ENCODE measurements around the gene SLX4IP. TPM values are rescaled to one million over a fixed set of nuclear protein-coding genes. Genes with fewer than 3 reads are reported as not detected.

Gene SLX4IP
- total RNA-seq, 2 donors from 2014 or later = 4.7 to 5.8 TPM

DNA sequence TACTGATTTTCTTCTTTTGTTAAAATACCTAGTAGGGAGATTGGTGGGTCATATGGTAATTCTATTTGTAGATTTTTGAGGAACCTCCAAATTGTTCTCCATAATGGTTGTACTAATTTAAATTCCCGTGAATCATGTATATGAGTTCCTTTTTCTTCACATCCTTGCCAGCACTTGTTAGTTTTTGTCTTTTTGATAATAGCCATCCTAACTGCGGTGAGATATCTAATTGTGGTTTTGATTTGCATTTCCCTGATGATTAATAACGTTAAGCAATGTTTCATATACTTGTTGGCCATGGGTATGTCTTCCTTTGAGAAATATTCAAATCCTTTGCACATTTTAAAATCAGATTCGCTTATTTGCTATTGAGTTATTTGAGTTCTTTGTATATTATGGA is 127.8 kb downstream of the SLX4IP start:
- no peak overlapping the region for H3K4me3 ChIP-seq
- no peak for DNase-seq (ENCODE audit: low spot score)
- no peak overlapping the region for H3K27ac ChIP-seq
- TF ChIP-seq CTCF (IDR thresholded peaks at IDR 0.05) = no peak
- no peaks in the 10 kb centered on the region for H3K27me3 ChIP-seq (replicated peaks; ENCODE audit: insufficient read depth)
- no peaks in the 10 kb centered on the region for H3K36me3 ChIP-seq
- ATAC-seq (ENCODE audit: insufficient number of reproducible peaks, low FRiP score, low read depth) = no peak
- H3K9me3 ChIP-seq = no peaks in the 10 kb centered on the region
- H3K4me1 ChIP-seq (ENCODE audit: control insufficient read depth in 1 of 2, low read depth in 2 of 2) = peaks cover 4 to 46% of the 10 kb centered on the region in 2 donors

GRCh38 chr20:10563935-10564492 is 128.9 kb downstream of the SLX4IP start:
- no peak for DNase-seq (ENCODE audit: low spot score)
- no peaks in the 10 kb centered on the region for H3K36me3 ChIP-seq
- no peak overlapping the region for H3K4me3 ChIP-seq
- no peaks in the 10 kb centered on the region for H3K27me3 ChIP-seq (replicated peaks; ENCODE audit: insufficient read depth)
- no peak for TF ChIP-seq CTCF (IDR thresholded peaks at IDR 0.05)
- H3K9me3 ChIP-seq = no peaks in the 10 kb centered on the region
- peaks cover 0 to 35% of the 10 kb centered on the region in 2 donors for H3K4me1 ChIP-seq (ENCODE audit: control insufficient read depth in 1 of 2, low read depth in 2 of 2)
- H3K27ac ChIP-seq = peak overlapping the region in 1 of 2 donors; percentile 81
- no peak for ATAC-seq (ENCODE audit: insufficient number of reproducible peaks, low FRiP score, low read depth)

DNA sequence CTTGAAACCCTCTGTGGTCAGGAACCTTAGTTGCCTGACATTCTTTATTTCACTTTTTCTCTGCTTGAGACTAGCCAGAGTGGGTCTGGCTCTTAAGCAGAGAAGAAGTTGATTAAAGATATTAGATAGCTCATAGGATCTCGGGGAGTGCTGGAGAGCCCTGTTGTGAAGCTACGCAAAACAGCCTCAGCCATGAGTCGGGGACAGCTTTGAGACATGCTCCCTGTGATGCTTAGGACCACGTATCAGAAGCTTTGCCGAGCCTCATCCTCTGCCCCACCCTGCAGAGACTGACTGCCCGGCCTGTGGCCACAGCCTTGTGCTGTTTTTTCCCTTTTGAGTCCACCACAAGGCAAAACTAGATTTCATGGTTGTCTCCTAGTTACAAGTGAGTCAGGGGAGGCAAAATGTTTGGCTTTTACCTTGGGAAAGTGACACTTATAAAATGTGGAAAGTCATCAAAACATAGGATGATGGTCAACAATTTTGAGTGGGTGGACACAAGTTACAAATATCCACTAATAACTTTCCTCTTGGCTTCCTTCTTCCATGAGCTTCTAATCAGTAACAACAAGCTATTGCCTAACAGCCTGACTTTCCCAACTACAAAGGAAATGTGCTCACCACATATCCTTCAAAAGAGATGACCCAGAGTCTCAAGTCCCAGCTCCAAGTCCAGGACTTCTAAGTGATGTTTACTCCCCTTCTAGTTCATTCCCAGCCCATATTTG is 130.3 kb downstream of the SLX4IP start:
- Histone ChIP-seq H3K27ac (peak overlapping the region; percentile 76 to 81), H3K4me3 (no peak overlapping the region), H3K9me3 (no peaks in the 10 kb centered on the region), H3K27me3 (replicated peaks; ENCODE audit: insufficient read depth) (no peaks in the 10 kb centered on the region), H3K4me1 (ENCODE audit: control insufficient read depth in 1 of 2, low read depth in 2 of 2) (peaks cover 0 to 21% of the 10 kb centered on the region in 2 donors), H3K36me3 (no peaks in the 10 kb centered on the region)
- DNase-seq (ENCODE audit: low spot score) = no peak
- no peak for TF ChIP-seq CTCF (IDR thresholded peaks at IDR 0.05)
- ATAC-seq (ENCODE audit: insufficient number of reproducible peaks, low FRiP score, low read depth) = peak; percentile 45

- Histone ChIP-seq H3K9me3 (no peaks in the 10 kb centered on the region), H3K27me3 (replicated peaks; ENCODE audit: insufficient read depth) (no peaks in the 10 kb centered on the region), H3K36me3 (no peaks in the 10 kb centered on the region), H3K27ac (peak overlapping the region; percentile 14 to 81), H3K4me1 (ENCODE audit: control insufficient read depth in 1 of 2, low read depth in 2 of 2) (peaks cover 0 to 16% of the 10 kb centered on the region in 2 donors), H3K4me3 (no peak overlapping the region)
- DNase-seq (ENCODE audit: low spot score) (no peak), ATAC-seq (ENCODE audit: insufficient number of reproducible peaks, low FRiP score, low read depth) (no peak)
- TF ChIP-seq CTCF (IDR thresholded peaks at IDR 0.05) = no peak
Observed at GRCh38 chr20:10565922-10566897, 131.1 kb downstream of the SLX4IP start.

GRCh38 chr20:10568032-10568431 is 132.9 kb downstream of the SLX4IP start:
- ATAC-seq (ENCODE audit: insufficient number of reproducible peaks, low FRiP score, low read depth) (no peak), DNase-seq (ENCODE audit: low spot score) (no peak)
- no peak for TF ChIP-seq CTCF (IDR thresholded peaks at IDR 0.05)

More at GRCh38 chr20:10568032-10568431, 132.9 kb downstream of the SLX4IP start:
- H3K9me3 ChIP-seq = no peaks in the 10 kb centered on the region
- H3K4me1 ChIP-seq (ENCODE audit: control insufficient read depth in 1 of 2, low read depth in 2 of 2) = peaks cover 10 to 34% of the 10 kb centered on the region in 2 donors
- H3K27ac ChIP-seq = no peak overlapping the region
- H3K4me3 ChIP-seq = no peak overlapping the region
- H3K27me3 ChIP-seq (replicated peaks; ENCODE audit: insufficient read depth) = no peaks in the 10 kb centered on the region
- no peaks in the 10 kb centered on the region for H3K36me3 ChIP-seq
